LNCAP (cell line): ENCODE measurements around the gene ATRIP.
A peak's percentile ranks its signal among the peaks of the same experiment; 100 is the strongest.

Experiments used
- CTCF ChIP-seq: fragments of 450-650 bp; IDR thresholded peaks from 2 replicates; pipeline ENCODE4 v1.5.1; 2017; ENCODE audit warnings: mild to moderate bottlenecking

Gene ATRIP

GRCh38 chr3:48446425-48447193 is at the start of gene ATRIP:
Gene ATRIP (plus strand): TSS chr3:48446737. CDS start chr3:48446846, 109 bp downstream.
- TF ChIP-seq CTCF: no peak

- TF ChIP-seq CTCF: no peak
Observed at GRCh38 chr3:48397767-48398681, 48.5 kb upstream of the ATRIP start.

- no peak for TF ChIP-seq CTCF
Observed at GRCh38 chr3:48398701-48399386, 47.7 kb upstream of the ATRIP start.

- TF ChIP-seq CTCF: no peak
Observed at GRCh38 chr3:48399387-48400172, 47.0 kb upstream of the ATRIP start.

- peak; percentile 62 for TF ChIP-seq CTCF
Observed at GRCh38 chr3:48400824-48401433, 45.6 kb upstream of the ATRIP start.

- no peak for TF ChIP-seq CTCF
Observed at GRCh38 chr3:48402281-48402732, 44.2 kb upstream of the ATRIP start.
